Hepatocyte (in vitro differentiated cells): ENCODE measurements around the gene APBA1.

Experiments used
- CTCF ChIP-seq: fragments of 200-600 bp; sonication (generic); IDR thresholded peaks from 2 replicates; pipeline ENCODE4 v1.5.1; 2016; ENCODE audit warnings: antibody characterized with exemption, mild to moderate bottlenecking; ENCODE audit not compliant: poor library complexity
- EZH2 ChIP-seq: fragments of 200-600 bp; sonication (generic); IDR thresholded peaks from 2 replicates; pipeline ENCODE4 v1.6.1; 2016; ENCODE audit warnings: antibody characterized with exemption, mild to moderate bottlenecking, borderline replicate concordance

- peak; percentile 36 for TF ChIP-seq CTCF
- no peak for TF ChIP-seq EZH2
Measured at GRCh38 chr9:69546265-69546664, 125.9 kb downstream of the APBA1 start.
